Astrocyte of the cerebellum (primary cell): ENCODE data around the gene PCNA.

Experiments used
- DNase-seq: peaks from one replicate; pipeline ENCODE4 v3.0.0-alpha.2; 2011; ENCODE audit warnings: low read depth
- H3K4me3 ChIP-seq: 2 replicates; pipeline ENCODE4 v1.5.1; 2011; ENCODE audit warnings: mild to moderate bottlenecking, low read depth, low read length, moderate library complexity
- in situ Hi-C: cut with HindIII; loops from 2 replicates; pipeline ENCODE4 v1.10.0; 2017; ENCODE audit warnings: low sequenced_read_pairs
- TF ChIP-seq, protein P1 (sequence below): IDR thresholded peaks from 2 replicates; pipeline ENCODE4 v1.5.1; 2012; ENCODE audit warnings: low read length, low read depth, moderate library complexity, mild to moderate bottlenecking; ENCODE audit errors: missing control alignments

Gene PCNA

DNA sequence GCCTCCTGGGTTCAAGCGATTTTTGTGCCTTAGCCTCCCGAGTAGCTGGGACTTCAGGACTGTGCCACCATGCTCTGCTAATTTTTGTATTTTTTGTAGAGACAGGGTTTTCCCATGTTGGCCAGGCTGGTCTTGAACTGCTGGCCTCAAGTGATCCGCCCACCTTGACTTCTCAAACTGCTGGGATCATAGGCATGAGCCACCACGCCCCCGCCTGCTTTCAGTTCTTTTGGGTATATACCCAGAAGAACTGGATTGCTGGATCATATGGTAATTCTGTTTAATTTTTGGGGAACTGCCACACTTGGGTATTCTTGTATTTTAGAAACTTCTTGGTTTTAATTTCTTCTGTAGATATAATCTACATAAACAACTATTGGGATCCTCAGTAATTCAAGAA is 24.1 kb upstream of the PCNA start:
- TF ChIP-seq, protein P1, sequence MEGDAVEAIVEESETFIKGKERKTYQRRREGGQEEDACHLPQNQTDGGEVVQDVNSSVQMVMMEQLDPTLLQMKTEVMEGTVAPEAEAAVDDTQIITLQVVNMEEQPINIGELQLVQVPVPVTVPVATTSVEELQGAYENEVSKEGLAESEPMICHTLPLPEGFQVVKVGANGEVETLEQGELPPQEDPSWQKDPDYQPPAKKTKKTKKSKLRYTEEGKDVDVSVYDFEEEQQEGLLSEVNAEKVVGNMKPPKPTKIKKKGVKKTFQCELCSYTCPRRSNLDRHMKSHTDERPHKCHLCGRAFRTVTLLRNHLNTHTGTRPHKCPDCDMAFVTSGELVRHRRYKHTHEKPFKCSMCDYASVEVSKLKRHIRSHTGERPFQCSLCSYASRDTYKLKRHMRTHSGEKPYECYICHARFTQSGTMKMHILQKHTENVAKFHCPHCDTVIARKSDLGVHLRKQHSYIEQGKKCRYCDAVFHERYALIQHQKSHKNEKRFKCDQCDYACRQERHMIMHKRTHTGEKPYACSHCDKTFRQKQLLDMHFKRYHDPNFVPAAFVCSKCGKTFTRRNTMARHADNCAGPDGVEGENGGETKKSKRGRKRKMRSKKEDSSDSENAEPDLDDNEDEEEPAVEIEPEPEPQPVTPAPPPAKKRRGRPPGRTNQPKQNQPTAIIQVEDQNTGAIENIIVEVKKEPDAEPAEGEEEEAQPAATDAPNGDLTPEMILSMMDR = no peak
- in situ Hi-C loops = no loop called here
- DNase-seq = no peak
- no peak overlapping the region for H3K4me3 ChIP-seq

DNA sequence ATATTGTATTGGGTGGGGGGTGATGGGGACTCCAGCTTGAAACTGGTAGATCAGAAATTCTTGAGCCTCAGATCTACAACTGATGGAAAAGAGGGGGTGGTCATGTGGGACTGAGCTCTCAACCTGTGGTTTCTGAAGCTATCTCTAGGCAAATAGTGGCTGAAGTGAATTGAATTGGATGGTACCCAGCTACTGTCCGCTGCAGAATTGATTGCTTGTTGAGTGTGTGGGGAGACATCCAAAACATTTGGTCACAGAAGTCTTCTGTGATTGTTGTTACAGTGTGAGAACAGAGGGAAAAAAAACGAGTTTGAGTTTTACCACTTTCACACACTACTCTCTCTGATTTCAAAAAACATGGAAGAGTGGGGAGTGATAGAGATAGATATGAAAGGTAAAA is 21.9 kb upstream of the PCNA start:
- no peak overlapping the region for H3K4me3 ChIP-seq
- TF ChIP-seq, protein P1 = no peak
- in situ Hi-C loops = no loop called here
- no peak for DNase-seq

DNA sequence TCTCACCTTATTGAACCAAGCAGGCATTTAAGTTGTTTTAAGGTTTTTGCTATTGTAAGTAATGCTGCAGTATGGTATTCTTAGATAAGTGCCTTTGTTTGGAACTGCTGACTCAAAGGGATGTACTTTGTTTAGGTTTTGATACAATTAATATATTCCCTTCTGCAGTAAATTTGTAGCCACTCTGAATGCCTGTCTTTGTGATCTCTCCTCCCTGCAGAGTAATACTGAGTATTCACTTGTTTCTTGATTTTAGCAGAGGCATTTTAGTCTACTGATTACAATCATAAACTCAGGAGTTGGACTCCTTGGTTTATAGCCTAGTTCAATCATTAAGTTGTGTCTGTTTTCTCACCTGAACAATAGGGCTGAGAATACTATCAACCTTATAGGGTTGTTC is 20.4 kb upstream of the PCNA start:
- in situ Hi-C loops = no loop called here
- TF ChIP-seq, protein P1 = no peak
- no peak overlapping the region for H3K4me3 ChIP-seq
- no peak for DNase-seq

DNA sequence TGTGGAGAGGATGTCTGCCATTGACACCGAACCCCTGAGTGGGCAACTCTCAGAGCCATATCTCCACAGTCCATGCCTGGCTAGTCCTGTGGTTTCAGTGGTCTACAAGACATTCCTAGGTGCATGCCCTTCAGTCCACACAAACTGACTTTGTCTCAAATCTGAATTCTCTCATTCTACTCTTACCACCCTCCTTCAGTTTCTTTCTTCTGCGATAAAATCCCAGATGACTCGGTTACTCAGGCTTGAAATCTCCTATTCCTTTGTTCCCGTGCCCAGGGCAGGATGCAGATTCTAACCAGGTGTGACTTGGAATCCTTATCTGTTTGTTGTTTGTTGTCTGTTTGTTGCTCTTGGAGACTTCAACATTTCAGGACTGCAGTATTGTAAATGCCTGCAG is 16.3 kb upstream of the PCNA start:
- no peak for DNase-seq
- in situ Hi-C loops = no loop called here
- TF ChIP-seq, protein P1 = no peak

DNA sequence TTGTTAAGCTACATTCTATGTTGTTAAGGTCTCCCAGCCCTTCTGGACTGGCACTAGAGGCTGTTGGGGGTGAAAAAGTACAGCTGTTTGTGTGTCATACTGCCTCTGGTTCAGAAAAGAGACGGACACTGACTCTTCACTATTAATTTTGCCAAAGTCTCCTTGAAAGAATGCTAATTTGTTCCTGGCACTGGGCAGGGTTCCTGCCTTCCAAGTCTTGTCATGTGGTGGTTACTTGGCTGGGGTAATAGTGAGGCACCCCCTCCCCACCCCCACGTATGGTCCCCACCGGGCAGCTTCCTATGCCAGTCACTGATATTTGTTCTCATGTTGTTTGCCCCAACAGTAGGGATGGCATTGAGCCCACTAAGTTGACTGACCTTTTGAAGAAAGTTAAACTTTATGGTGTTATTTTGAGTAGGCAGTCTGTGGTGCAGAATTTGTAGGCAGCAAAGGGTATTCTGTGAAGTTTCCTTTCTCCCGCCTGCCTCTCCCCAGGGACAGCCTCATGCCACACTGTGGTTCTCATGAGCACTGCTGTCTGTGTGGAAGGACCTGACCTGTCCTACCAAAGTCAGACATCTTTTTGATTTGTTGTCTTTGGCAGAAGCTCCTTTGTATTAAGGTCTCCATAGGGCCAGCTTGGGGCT is 15.7 kb upstream of the PCNA start:
- in situ Hi-C loops = no loop called here
- no peak for DNase-seq
- H3K4me3 ChIP-seq = no peak overlapping the region
- TF ChIP-seq, protein P1 = no peak

More for the DNA sequence above, 16.3 kb upstream of the PCNA start:
- H3K4me3 ChIP-seq = no peak overlapping the region

DNA sequence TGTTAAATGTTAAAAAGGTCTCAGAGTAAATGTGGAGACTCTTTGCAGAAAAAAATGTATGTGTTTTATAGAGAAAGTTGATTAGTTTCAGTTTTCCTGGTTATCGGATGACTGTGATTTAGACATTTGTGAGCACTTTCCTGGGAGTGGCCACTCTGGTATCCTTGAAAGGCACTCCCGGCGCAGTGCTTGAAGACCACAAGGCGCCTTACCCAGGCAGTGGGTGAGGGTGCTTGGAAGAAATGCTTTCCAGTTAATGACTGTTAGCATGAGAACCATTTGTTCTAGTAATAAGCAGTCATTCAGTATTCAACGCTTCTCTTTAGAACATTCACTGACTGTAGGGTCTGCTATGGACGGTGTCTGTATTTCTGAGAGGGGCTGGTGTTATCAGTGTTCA is 14.2 kb upstream of the PCNA start:
- no peak for DNase-seq
- in situ Hi-C loops = no loop called here
- no peak overlapping the region for H3K4me3 ChIP-seq
- TF ChIP-seq, protein P1 = no peak
